ENCODE data around the gene FAF1. TPM values are rescaled to one million over a fixed set of nuclear protein-coding genes. Genes with fewer than 3 reads are reported as not detected.

FAF1 gene
- total RNA-seq, 2 donors from 2014 or later, result 60.3 to 66.7 TPM

DNA sequence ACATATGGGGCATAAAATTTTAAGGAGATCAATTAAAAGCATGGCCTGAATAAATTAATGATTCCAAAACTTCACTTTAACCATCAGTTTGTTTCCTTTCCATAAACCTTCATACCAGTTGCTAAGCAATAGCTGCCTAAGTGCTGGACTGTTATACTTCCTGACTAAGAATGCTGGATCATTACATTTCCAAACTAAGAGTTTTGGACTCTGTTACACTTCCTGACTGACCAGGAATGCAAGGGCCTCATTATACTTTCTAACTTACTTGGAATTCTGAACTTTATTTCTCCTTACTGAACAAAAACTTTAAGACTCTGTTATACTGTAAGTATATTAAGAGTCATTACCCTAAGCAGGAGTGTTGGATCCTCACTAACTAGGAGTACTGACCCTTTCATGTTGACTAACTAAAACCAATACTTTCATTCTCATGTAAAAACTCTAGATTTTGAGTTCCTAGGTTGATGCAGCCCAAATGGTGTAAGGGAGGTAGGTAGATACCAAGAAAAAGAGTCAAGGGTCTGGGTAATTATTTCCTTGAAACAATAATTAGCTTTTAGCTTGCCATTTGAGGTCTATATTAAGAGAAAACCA is 118.2 kb downstream of the FAF1 start:
- no peak overlapping the region for H3K4me3 ChIP-seq
- no peak for DNase-seq

DNA sequence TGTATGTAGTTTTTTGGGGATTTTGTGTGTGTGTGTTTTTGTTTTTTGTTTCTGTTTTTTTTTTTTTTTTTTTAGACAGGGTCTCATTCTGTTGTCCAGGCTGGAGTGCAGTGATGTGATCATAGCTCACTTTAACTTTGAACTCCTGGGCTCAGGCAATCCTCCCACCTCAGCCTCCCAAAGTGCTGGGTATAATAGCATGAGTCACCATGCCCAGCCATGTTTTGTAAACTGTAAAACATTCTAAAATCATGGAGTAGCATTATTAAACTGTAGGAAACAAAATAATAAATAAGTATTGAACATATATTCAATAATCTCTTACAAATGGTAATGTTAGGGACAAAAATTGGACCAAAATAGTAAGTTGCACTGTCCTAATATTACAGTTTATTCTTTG is 124.0 kb downstream of the FAF1 start:
- Histone ChIP-seq H3K9me3 (no peaks in the 10 kb centered on the region), H3K4me3 (no peak overlapping the region), H3K9ac (ENCODE audit: low read depth in 2 of 2, low read length in 2 of 2) (no peak overlapping the region), H3K36me3 (no peaks in the 10 kb centered on the region), H3K27me3 (no peaks in the 10 kb centered on the region), H3K4me1 (no peaks in the 10 kb centered on the region), H3K27ac (no peak overlapping the region)
- DNase-seq, result no peak
- TF ChIP-seq, protein P1, sequence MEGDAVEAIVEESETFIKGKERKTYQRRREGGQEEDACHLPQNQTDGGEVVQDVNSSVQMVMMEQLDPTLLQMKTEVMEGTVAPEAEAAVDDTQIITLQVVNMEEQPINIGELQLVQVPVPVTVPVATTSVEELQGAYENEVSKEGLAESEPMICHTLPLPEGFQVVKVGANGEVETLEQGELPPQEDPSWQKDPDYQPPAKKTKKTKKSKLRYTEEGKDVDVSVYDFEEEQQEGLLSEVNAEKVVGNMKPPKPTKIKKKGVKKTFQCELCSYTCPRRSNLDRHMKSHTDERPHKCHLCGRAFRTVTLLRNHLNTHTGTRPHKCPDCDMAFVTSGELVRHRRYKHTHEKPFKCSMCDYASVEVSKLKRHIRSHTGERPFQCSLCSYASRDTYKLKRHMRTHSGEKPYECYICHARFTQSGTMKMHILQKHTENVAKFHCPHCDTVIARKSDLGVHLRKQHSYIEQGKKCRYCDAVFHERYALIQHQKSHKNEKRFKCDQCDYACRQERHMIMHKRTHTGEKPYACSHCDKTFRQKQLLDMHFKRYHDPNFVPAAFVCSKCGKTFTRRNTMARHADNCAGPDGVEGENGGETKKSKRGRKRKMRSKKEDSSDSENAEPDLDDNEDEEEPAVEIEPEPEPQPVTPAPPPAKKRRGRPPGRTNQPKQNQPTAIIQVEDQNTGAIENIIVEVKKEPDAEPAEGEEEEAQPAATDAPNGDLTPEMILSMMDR (IDR thresholded peaks at IDR 0.05), result no peak
- intact Hi-C loops (cut with DNase I), result no loop called here

More for the DNA sequence above, 118.2 kb downstream of the FAF1 start:
- intact Hi-C loops (cut with DNase I), result no loop called here
- Histone ChIP-seq H3K9me3 (no peaks in the 10 kb centered on the region), H3K27me3 (no peaks in the 10 kb centered on the region), H3K27ac (no peak overlapping the region), H3K9ac (ENCODE audit: low read depth in 2 of 2, low read length in 2 of 2) (no peak overlapping the region), H3K36me3 (no peaks in the 10 kb centered on the region), H3K4me1 (no peaks in the 10 kb centered on the region)
- TF ChIP-seq, protein P1 (IDR thresholded peaks at IDR 0.05), result no peak

DNA sequence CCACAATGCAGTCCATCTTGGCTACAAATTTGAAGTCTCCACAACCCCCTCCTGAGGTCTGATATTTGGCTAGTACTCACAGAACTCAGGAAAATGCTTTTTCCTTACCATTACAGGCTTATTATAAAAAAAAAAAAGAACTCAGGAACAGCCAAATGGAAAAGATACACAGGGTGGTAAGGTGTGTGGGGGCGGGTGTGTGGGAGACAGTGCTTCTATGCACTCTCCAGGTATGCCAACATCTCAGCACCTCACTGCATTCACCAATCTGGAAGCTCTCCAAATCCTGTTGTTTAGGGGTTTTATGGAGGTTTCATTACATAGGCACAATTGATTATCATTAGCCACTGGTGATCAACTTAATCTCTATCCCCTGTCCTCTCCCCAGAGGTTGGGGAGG is 126.9 kb downstream of the FAF1 start:
- H3K4me3 ChIP-seq, result no peak overlapping the region
- H3K27me3 ChIP-seq, result no peaks in the 10 kb centered on the region
- H3K4me1 ChIP-seq, result no peaks in the 10 kb centered on the region
- H3K27ac ChIP-seq, result no peak overlapping the region
- no peaks in the 10 kb centered on the region for H3K36me3 ChIP-seq
- H3K9me3 ChIP-seq, result no peaks in the 10 kb centered on the region
- TF ChIP-seq, protein P1 (IDR thresholded peaks at IDR 0.05), result no peak
- intact Hi-C loops (cut with DNase I), result no loop called here
- no peak for DNase-seq
- no peak overlapping the region for H3K9ac ChIP-seq (ENCODE audit: low read depth in 2 of 2, low read length in 2 of 2)

DNA sequence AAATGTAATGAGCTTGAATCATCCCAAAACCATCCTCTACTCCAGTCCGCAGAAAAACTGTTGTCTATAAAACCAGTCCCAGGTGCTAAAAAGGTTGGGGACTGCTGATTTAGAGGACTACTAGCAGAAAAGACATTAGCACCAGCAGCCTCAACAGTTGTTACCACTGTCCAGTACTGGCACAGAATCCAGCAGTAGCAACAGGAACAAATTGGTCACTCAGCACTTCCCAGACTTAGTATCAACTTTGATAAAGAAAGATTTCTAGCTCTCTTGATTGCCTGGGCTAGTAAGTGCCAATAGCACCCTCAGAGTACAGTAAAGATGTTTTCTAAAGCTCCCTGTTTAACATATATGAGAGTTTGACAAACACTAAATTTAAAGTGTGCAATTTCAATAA is 127.9 kb downstream of the FAF1 start:
- TF ChIP-seq, protein P1 (IDR thresholded peaks at IDR 0.05), result no peak
- Histone ChIP-seq H3K36me3 (no peaks in the 10 kb centered on the region), H3K27me3 (no peaks in the 10 kb centered on the region), H3K4me1 (no peaks in the 10 kb centered on the region), H3K27ac (no peak overlapping the region), H3K9me3 (no peaks in the 10 kb centered on the region), H3K9ac (ENCODE audit: low read depth in 2 of 2, low read length in 2 of 2) (no peak overlapping the region), H3K4me3 (no peak overlapping the region)
- intact Hi-C loops (cut with DNase I), result no loop called here
- DNase-seq, result no peak

DNA sequence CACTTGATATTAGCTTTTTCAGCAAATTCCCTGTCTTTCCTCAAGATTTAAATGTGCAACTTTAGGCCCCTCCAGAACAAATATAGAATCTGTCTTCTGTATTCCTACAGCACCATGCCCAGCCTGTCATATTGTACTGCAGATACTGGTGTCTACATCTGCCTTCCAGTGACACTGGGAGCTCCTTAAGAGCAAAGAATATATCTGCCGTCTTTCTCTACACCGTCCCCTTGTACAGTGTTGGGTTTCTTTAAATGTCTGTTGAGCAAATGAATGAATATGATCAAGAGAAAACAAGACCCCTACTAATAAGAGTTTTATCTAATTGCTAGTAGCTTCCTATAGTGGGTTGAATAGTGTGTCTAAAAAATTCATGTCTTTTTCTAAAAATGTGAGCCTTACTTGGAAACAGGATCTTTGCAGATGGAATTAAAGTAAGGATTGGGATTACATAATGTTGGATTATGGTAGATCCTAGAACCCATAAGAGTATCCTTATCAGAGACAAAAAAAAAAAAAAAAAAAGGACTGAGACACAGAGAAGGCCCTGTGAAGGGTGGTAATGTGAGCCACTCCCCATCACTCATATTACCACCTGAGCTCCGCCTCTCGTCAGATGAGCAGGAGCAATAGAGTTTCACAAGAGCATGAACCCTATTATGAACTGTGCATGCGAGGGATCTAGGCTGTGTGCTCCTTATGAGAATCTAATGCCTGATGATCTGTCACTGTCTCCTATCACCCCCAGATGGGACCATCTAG is 128.6 kb downstream of the FAF1 start:
- DNase-seq, result no peak
- Histone ChIP-seq H3K4me3 (no peak overlapping the region), H3K36me3 (no peaks in the 10 kb centered on the region), H3K27ac (no peak overlapping the region), H3K9ac (ENCODE audit: low read depth in 2 of 2, low read length in 2 of 2) (no peak overlapping the region), H3K27me3 (no peaks in the 10 kb centered on the region), H3K4me1 (no peaks in the 10 kb centered on the region), H3K9me3 (no peaks in the 10 kb centered on the region)
- TF ChIP-seq, protein P1 (IDR thresholded peaks at IDR 0.05), result no peak
- intact Hi-C loops (cut with DNase I), result no loop called here
